ENCODE measurements around the gene PADI6. TPM values are rescaled to one million over a fixed set of nuclear protein-coding genes. Genes with fewer than 3 reads are reported as not detected.
A peak's percentile ranks its signal among the peaks of the same experiment; 100 is the strongest.

Gene PADI6
- total and polyA plus RNA-seq, 9 of the 15 experiments (the other 6 are each of a cell fraction or from before 2014, with no cell fraction given) = not detected

- H3K4me3 ChIP-seq = no peak overlapping the region
- no peaks in the 10 kb centered on the region for H3K36me3 ChIP-seq (ENCODE audit: control insufficient read depth, insufficient read depth, low read length)
- H3K4me2 ChIP-seq (ENCODE audit: insufficient read depth, low read length) = no peak overlapping the region
- FAIRE-seq = no peak
- intact Hi-C loops (cut with micrococcal nuclease) = no loop called here
- CTCF ChIA-PET (ENCODE audit: low intra/inter-chr PET ratio) = no interaction called here
- no peaks in the 10 kb centered on the region for H3K9me3 ChIP-seq (replicated peaks; ENCODE audit: control insufficient read depth, insufficient read depth, low read depth, low read length)
- H4K20me1 ChIP-seq (replicated peaks; ENCODE audit: control insufficient read depth, insufficient read depth, low read length) = no peaks in the 10 kb centered on the region
- no TSS peak for BruUV-seq (replicated peaks)
- H3K9me1 ChIP-seq (ENCODE audit: control insufficient read depth, insufficient read depth, low read length) = no peaks in the 10 kb centered on the region
- POLR2A ChIA-PET = interaction anchor here (0.6 to 1.4 kb wide), 4 partner anchors 8 to 266 kb away, joined by 3 read pairs; partner anchors contain the start of gene RCC2
- in situ Hi-C loops (cut with MboI) = no loop called here
- no peak overlapping the region for H3K27ac ChIP-seq (ENCODE audit: extremely low read depth, low read depth, low read length)
- ATAC-seq = peak; percentile 4
- H3K27me3 ChIP-seq (ENCODE audit: control insufficient read depth in 2 of 2, insufficient read depth in 2 of 2, low read length in 2 of 2) = no peaks in the 10 kb centered on the region
- 57% methylated on average over 12 of the region's 12 CpGs for whole genome bisulfite sequencing (ENCODE audit: insufficient coverage, low coverage, missing lambda C conversion rate)
- DNase-seq (ENCODE audit: extremely low read depth in 1 of 4, low spot score in 3 of 4) = no peak
- no peak overlapping the region for H2AFZ ChIP-seq (ENCODE audit: low read depth, low read length)
- no peaks in the 10 kb centered on the region for H3K79me2 ChIP-seq (ENCODE audit: control insufficient read depth, insufficient read depth, low read length)
- H3K9ac ChIP-seq (ENCODE audit: insufficient read depth in 1 of 2, low read depth in 2 of 2, low read length in 2 of 2) = no peak overlapping the region
- TF ChIP-seq CEBPB (tag; IDR thresholded peaks at IDR 0.05) (peak; percentile 91), U2AF1 (optimal IDR thresholded peaks at IDR 0.05; ENCODE audit: low read depth, low read length) (no peak), CEBPG (CRISPR knock-in tag; IDR thresholded peaks at IDR 0.05) (no peak), CEBPG (tag; conservative IDR thresholded peaks at IDR 0.05 in 1 of 2, IDR thresholded peaks at IDR 0.05 in 1 of 2) (peak; percentile 45 to 58; a peak in 3 of 4 replicates), PHB (CRISPR knock-in tag; IDR thresholded peaks at IDR 0.05) (0 out of 2 replicates have a peak, but pooled peaks have one; percentile 70)
- no peaks in the 10 kb centered on the region; a peak in 2 of 5 replicates for H3K4me1 ChIP-seq (replicated peaks in 1 of 2; ENCODE audit: control insufficient read depth in 2 of 2, insufficient read depth in 2 of 2, low read length in 2 of 2)
Observed at GRCh38 chr1:17447501-17447992, 75.6 kb downstream of the PADI6 start.

Other genes with a start within 250 kb of the PADI6 start
- gene PADI1, start 167.1 kb upstream of the PADI6 start, total RNA-seq (2014; rRNA removed) = not detected in 2 replicates
- not detected in 2 replicates for gene PADI1, start 167.1 kb upstream of the PADI6 start, total RNA-seq (2014; rRNA removed; fragmentation: Illumina TruSeq; extraction: Trizol)
- not detected in 2 replicates for gene PADI1, start 167.1 kb upstream of the PADI6 start, total RNA-seq (2015; rRNA removed; fragmentation: Illumina TruSeq; extraction: Trizol)
- gene PADI1, start 167.1 kb upstream of the PADI6 start, total RNA-seq (2021) = not detected in 2 replicates
- gene PADI1, start 167.1 kb upstream of the PADI6 start, polyA plus RNA-seq (2011; rRNA removed) = not detected in 2 replicates
- gene PADI1, start 167.1 kb upstream of the PADI6 start, polyA plus RNA-seq (2014; fragmentation: Illumina TruSeq; extraction: Trizol) = not detected in 2 replicates
- not detected for gene PADI1, start 167.1 kb upstream of the PADI6 start, polyA plus RNA-seq (2014; fragmentation: Nextera tagmentation; extraction: Ambion mirVana)
- not detected in 2 replicates for gene PADI1, start 167.1 kb upstream of the PADI6 start, polyA plus RNA-seq (2014; rRNA removed)
- not detected in 2 replicates for gene PADI3, start 123.1 kb upstream of the PADI6 start, total RNA-seq (2014; rRNA removed)
- not detected in 2 replicates for gene PADI3, start 123.1 kb upstream of the PADI6 start, total RNA-seq (2014; rRNA removed; fragmentation: Illumina TruSeq; extraction: Trizol)
- not detected in 2 replicates for gene PADI3, start 123.1 kb upstream of the PADI6 start, total RNA-seq (2015; rRNA removed; fragmentation: Illumina TruSeq; extraction: Trizol)
- not detected in 2 replicates for gene PADI3, start 123.1 kb upstream of the PADI6 start, total RNA-seq (2021)
- gene PADI3, start 123.1 kb upstream of the PADI6 start, polyA plus RNA-seq (2011; rRNA removed) = not detected in 2 replicates
- gene PADI3, start 123.1 kb upstream of the PADI6 start, polyA plus RNA-seq (2014; fragmentation: Illumina TruSeq; extraction: Trizol) = not detected in 2 replicates
- gene PADI3, start 123.1 kb upstream of the PADI6 start, polyA plus RNA-seq (2014; fragmentation: Nextera tagmentation; extraction: Ambion mirVana) = not detected
- not detected in 2 replicates for gene PADI3, start 123.1 kb upstream of the PADI6 start, polyA plus RNA-seq (2014; rRNA removed)
- gene PADI4, start 64.0 kb upstream of the PADI6 start, total RNA-seq (2014; rRNA removed) = not detected in 2 replicates
- gene PADI4, start 64.0 kb upstream of the PADI6 start, total RNA-seq (2014; rRNA removed; fragmentation: Illumina TruSeq; extraction: Trizol) = not detected in 2 replicates
- gene PADI4, start 64.0 kb upstream of the PADI6 start, total RNA-seq (2015; rRNA removed; fragmentation: Illumina TruSeq; extraction: Trizol) = not detected in 2 replicates
- 0.33 TPM in 1 of 2 replicates, not detected in the other for gene PADI4, start 64.0 kb upstream of the PADI6 start, total RNA-seq (2021)
- gene PADI4, start 64.0 kb upstream of the PADI6 start, polyA plus RNA-seq (2011; rRNA removed) = 0.09 TPM in 1 of 2 replicates, not detected in the other
- gene PADI4, start 64.0 kb upstream of the PADI6 start, polyA plus RNA-seq (2014; fragmentation: Illumina TruSeq; extraction: Trizol) = not detected in 2 replicates
- under 1 TPM in 1 of 2 experiments, not detected in 1; 0.22 TPM for gene PADI4, start 64.0 kb upstream of the PADI6 start, polyA plus RNA-seq (2014; fragmentation: Nextera tagmentation; extraction: Ambion mirVana)
- not detected in 2 replicates for gene PADI4, start 64.0 kb upstream of the PADI6 start, polyA plus RNA-seq (2014; rRNA removed)
- gene RCC2, start 67.5 kb downstream of the PADI6 start, total RNA-seq (2014; rRNA removed) = 111 and 116 TPM in 2 replicates
- 108 and 111 TPM in 2 replicates for gene RCC2, start 67.5 kb downstream of the PADI6 start, total RNA-seq (2014; rRNA removed; fragmentation: Illumina TruSeq; extraction: Trizol)
- gene RCC2, start 67.5 kb downstream of the PADI6 start, total RNA-seq (2015; rRNA removed; fragmentation: Illumina TruSeq; extraction: Trizol) = 116 and 117 TPM in 2 replicates
- 258 and 292 TPM in 2 replicates for gene RCC2, start 67.5 kb downstream of the PADI6 start, total RNA-seq (2021)
- 59.5 and 105 TPM in 2 replicates for gene RCC2, start 67.5 kb downstream of the PADI6 start, polyA plus RNA-seq (2011; rRNA removed)
- 209 and 213 TPM in 2 replicates for gene RCC2, start 67.5 kb downstream of the PADI6 start, polyA plus RNA-seq (2014; fragmentation: Illumina TruSeq; extraction: Trizol)
- gene RCC2, start 67.5 kb downstream of the PADI6 start, polyA plus RNA-seq (2014; fragmentation: Nextera tagmentation; extraction: Ambion mirVana) = 100 to 1,000 TPM in 1 of 2 experiments, 10 to 100 TPM in 1; 31.8 to 203 TPM
- 135 and 139 TPM in 2 replicates for gene RCC2, start 67.5 kb downstream of the PADI6 start, polyA plus RNA-seq (2014; rRNA removed)
- 0.09 TPM in 1 of 2 replicates, not detected in the other for gene ARHGEF10L, start 167.5 kb downstream of the PADI6 start, total RNA-seq (2014; rRNA removed)
- not detected in 2 replicates for gene ARHGEF10L, start 167.5 kb downstream of the PADI6 start, total RNA-seq (2014; rRNA removed; fragmentation: Illumina TruSeq; extraction: Trizol)
- not detected in 2 replicates for gene ARHGEF10L, start 167.5 kb downstream of the PADI6 start, total RNA-seq (2015; rRNA removed; fragmentation: Illumina TruSeq; extraction: Trizol)
- 0.13 TPM in 2 replicates for gene ARHGEF10L, start 167.5 kb downstream of the PADI6 start, total RNA-seq (2021)
- gene ARHGEF10L, start 167.5 kb downstream of the PADI6 start, polyA plus RNA-seq (2011; rRNA removed) = 0.01 TPM in 1 of 2 replicates, not detected in the other
- not detected in 2 replicates for gene ARHGEF10L, start 167.5 kb downstream of the PADI6 start, polyA plus RNA-seq (2014; fragmentation: Illumina TruSeq; extraction: Trizol)
- not detected for gene ARHGEF10L, start 167.5 kb downstream of the PADI6 start, polyA plus RNA-seq (2014; fragmentation: Nextera tagmentation; extraction: Ambion mirVana)
- not detected in 2 replicates for gene ARHGEF10L, start 167.5 kb downstream of the PADI6 start, polyA plus RNA-seq (2014; rRNA removed)